BLaER1 (cell line): ENCODE measurements around the gene CFAP74.
"Not testable (repeated sequence)": the region's sequence is repeated elsewhere in the genome, so short reads cannot be mapped to it uniquely, and the experiment has no call there.

ENCODE experiments used
- H3K27ac ChIP-seq: shearing (Covaris generic); formaldehyde crosslinking; 2 replicates; pipeline ENCODE4 v1.8.1; 2022
- H3K27me3 ChIP-seq: shearing (Covaris generic); formaldehyde crosslinking; 2 replicates; pipeline ENCODE4 v1.8.1; 2022
- H3K36me3 ChIP-seq: shearing (Covaris generic); formaldehyde crosslinking; 2 replicates; pipeline ENCODE4 v1.8.1; 2022
- H3K4me1 ChIP-seq: shearing (Covaris generic); formaldehyde crosslinking; 2 replicates; pipeline ENCODE4 v1.8.1; 2022
- H3K4me2 ChIP-seq: shearing (Covaris generic); formaldehyde crosslinking; 2 replicates; pipeline ENCODE4 v1.8.1; 2022
- H3K4me3 ChIP-seq: shearing (Covaris generic); formaldehyde crosslinking; 2 replicates; pipeline ENCODE4 v1.8.1; 2022
- H3K9ac ChIP-seq: shearing (Covaris generic); formaldehyde crosslinking; 2 replicates; pipeline ENCODE4 v1.8.1; 2022
- H3K9me3 ChIP-seq: shearing (Covaris generic); formaldehyde crosslinking; 2 replicates; pipeline ENCODE4 v1.8.1; 2022
- H4K20me1 ChIP-seq: shearing (Covaris generic); formaldehyde crosslinking; 2 replicates; pipeline ENCODE4 v1.8.1; 2022
- Cebpa-rat ChIP-seq: shearing (Covaris generic); IDR thresholded peaks from 2 replicates; pipeline ENCODE4 v1.8.1; 2022

The CFAP74 gene

DNA sequence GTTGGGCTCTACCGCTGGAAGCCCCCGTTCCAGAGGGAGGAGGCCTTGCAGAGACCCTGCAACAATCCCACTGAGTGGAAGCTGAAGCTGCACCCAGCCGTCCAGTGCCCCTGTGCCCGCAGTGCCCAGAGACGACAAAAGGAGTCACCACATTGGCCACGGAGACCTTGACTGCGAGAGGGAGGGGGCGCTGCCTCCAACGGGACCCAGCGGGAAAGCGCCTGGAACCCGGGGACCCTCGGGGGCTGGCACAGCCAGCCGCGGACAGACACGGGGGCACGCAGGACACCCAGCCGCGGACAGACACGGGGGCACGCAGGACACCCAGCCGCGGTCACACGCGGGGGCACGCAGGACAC, 22.5 kb downstream of the CFAP74 start:
- no peak overlapping the region for H3K4me2 ChIP-seq
- no peaks in the 10 kb centered on the region for H3K36me3 ChIP-seq
- no peak for TF ChIP-seq Cebpa-rat
- H4K20me1 ChIP-seq: no peaks in the 10 kb centered on the region
- H3K9me3 ChIP-seq: peaks cover 22% of the 10 kb centered on the region
- no peaks in the 10 kb centered on the region for H3K27me3 ChIP-seq
- no peak overlapping the region for H3K27ac ChIP-seq
- H3K4me1 ChIP-seq: peaks cover 15% of the 10 kb centered on the region
- no peak overlapping the region for H3K4me3 ChIP-seq
- no peak overlapping the region for H3K9ac ChIP-seq

DNA sequence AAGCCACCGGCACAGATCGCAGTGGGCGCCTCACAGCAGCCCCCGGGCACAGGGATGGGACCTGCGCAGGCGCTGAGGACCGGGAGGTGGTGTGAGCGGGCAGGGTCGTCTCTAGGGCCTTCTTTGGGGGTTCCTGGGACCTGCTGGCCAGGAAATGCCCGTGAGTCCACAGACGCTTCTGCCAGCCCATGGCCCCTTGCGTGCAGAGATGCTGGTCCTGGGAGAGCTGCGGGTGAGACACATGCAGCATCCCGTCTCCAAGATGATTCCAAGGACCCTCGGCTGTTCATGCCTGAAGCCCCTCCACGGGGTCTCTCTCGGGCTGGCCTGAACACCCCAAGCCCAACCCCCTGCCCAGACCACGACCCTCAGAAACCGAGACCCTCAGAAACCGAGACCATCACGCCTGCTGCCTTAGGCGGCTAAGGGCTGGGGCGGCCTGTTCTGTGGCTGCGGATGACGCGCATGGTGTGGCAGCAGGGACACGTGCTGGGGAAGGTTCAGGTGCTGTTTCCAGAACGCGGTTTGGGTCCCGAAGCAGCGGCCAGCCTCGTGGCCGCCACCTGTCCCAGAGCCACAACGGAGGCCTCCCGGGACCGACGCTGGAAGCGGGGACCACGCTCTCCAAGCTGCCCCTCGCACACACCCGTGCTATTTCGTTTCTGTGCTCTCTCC, 23.0 kb downstream of the CFAP74 start:
- Histone ChIP-seq H3K4me3 (no peak overlapping the region), H3K36me3 (no peaks in the 10 kb centered on the region), H3K9me3 (peaks cover 22% of the 10 kb centered on the region), H3K9ac (no peak overlapping the region), H3K27me3 (no peaks in the 10 kb centered on the region), H3K4me1 (peaks cover 20% of the 10 kb centered on the region), H4K20me1 (no peaks in the 10 kb centered on the region), H3K27ac (no peak overlapping the region), H3K4me2 (no peak overlapping the region)
- TF ChIP-seq Cebpa-rat: no peak

DNA sequence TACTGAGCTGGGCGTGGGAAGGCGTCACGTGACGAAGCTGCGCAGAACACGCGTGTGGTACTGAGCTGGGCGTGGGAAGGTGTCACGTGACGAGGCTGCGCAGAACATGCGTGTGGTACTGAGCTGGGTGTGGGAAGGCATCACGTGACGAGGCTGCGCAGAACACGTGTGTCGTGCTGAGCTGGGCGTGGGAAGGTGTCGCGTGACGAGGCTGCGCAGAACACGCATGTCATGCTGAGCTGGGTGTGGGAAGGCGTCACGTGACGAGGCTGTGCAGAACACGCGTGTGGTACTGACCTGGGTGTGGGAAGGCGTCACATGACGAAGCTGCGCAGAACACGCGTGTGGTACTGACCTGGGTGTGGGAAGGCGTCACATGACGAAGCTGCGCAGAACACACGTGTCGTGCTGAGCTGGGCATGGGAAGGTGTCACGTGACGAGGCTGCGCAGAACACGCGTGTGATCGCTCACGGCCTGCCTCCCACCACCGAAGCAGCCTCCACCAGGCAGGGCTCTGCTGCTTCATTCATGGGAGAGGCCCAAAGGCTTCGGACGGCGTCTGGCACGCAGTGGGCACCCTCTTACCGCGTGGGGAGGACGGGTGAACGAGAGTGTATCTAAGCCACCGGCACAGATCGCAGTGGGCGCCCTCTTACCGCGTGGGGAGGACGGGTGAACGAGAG, 24.0 kb downstream of the CFAP74 start:
- Histone ChIP-seq H3K4me1 (peaks cover 29% of the 10 kb centered on the region), H3K27me3 (no peaks in the 10 kb centered on the region), H3K9me3 (peaks cover 22% of the 10 kb centered on the region), H3K27ac (no peak overlapping the region), H3K9ac (no peak overlapping the region), H3K4me3 (no peak overlapping the region), H3K4me2 (no peak overlapping the region), H3K36me3 (no peaks in the 10 kb centered on the region), H4K20me1 (no peaks in the 10 kb centered on the region)
- TF ChIP-seq Cebpa-rat: no peak

DNA sequence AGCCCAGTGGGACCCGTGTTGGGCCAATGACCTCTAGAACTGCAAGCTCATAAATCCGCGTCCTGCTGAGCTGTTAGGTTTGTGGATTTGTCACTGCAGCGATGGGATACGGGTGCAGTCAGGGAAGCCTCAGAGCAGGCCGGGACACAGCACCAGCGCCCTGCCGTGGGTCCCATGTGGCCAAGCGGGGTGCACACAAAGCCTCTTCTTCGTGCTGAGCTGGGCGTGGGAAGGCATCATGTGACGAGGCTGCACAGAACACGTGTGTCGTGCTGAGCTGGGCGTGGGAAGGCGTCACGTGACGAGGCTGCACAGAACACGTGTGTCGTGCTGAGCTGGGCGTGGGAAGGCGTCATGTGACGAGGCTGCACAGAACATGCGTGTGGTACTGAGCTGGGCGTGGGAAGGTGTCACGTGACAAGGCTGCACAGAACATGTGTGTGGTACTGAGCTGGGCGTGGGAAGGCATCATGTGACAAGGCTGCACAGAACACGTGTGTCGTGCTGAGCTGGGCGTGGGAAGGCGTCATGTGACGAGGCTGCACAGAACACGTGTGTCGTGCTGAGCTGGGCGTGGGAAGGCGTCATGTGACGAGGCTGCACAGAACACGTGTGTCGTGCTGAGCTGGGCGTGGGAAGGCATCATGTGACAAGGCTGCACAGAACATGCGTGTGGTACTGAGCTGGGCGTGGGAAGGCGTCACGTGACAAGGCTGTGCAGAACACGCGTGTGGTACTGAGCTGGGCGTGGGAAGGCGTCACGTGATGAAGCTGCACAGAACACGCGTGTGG, 24.7 kb downstream of the CFAP74 start:
- not testable (repeated sequence) for H3K4me3 ChIP-seq, H3K9ac ChIP-seq, H4K20me1 ChIP-seq, H3K4me2 ChIP-seq, H3K36me3 ChIP-seq, H3K27me3 ChIP-seq, H3K27ac ChIP-seq
- Histone ChIP-seq H3K4me1 (peaks cover 35% of the 10 kb centered on the region), H3K9me3 (peaks cover 22% of the 10 kb centered on the region)

DNA sequence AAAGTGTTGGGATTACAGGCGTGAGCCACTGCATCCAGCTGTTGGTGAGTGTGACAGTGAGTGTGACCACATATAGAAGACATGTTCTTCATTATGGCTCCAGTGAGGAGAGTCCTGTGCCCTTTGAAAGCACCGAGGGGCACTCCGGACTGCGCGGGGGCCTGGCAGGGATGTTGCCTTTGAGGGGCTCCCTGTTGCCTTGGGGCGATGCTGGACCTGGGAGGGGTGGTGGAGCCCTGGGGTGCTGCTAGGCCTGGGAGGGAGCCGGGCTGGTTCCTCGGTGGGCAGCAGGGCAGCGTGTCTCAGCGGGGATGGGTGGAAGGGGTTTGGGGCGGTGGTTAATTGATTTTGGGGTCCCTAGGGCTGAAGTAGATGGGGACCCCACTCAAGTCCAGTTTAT, 25.5 kb downstream of the CFAP74 start:
- TF ChIP-seq Cebpa-rat: no peak
- Histone ChIP-seq H3K27ac (no peak overlapping the region), H3K4me1 (peaks cover 43% of the 10 kb centered on the region), H3K27me3 (no peaks in the 10 kb centered on the region), H3K4me2 (no peak overlapping the region), H3K9ac (no peak overlapping the region), H3K36me3 (no peaks in the 10 kb centered on the region), H3K9me3 (peaks cover 22% of the 10 kb centered on the region), H3K4me3 (no peak overlapping the region), H4K20me1 (no peaks in the 10 kb centered on the region)

DNA sequence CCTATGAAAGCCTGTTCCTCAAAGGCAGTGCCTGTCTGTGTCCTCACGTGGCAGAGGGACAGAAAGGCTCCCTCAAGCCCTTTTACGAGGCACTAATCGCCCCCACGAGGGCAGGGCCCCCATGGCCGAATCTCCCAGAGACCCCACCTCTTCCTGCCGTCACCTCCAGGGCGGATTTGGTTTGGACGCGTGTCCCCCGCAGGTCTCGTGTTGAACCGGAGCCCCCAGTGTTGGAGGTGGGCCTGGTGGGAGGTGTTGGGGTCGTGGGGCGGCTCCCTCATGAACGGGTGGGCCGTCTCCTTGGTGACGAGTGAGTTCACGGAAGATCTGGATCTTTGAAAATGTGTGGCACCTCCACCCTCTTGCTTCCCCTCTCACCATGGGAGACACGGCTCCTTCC, 27.6 kb downstream of the CFAP74 start:
- Histone ChIP-seq H3K4me2 (no peak overlapping the region), H3K36me3 (no peaks in the 10 kb centered on the region), H3K27me3 (no peaks in the 10 kb centered on the region), H3K4me1 (peaks cover 60% of the 10 kb centered on the region), H3K9me3 (peaks cover 8% of the 10 kb centered on the region), H4K20me1 (no peaks in the 10 kb centered on the region), H3K4me3 (no peak overlapping the region), H3K9ac (no peak overlapping the region), H3K27ac (no peak overlapping the region)
- no peak for TF ChIP-seq Cebpa-rat

DNA sequence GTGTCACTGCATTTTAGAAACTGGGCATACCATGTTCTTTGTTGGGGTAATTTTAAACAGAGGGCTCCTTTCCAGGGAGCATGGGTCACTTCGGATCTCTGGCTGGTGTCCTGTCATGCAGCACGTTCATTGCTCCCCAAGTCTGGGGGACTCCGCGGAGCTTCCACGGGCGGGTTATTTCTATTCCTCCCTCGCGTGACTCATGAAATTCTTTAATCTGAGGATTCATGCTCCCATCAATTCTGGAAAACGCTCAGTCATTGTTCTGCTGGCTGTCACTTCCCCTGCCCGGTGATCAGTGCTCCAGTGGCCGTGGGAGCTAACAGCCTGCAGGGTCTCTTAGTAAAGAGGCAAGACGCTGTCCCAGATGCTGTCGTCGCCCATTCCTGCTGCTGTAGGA, 28.1 kb downstream of the CFAP74 start:
- Histone ChIP-seq H3K4me3 (no peak overlapping the region), H3K9ac (no peak overlapping the region), H3K4me1 (peaks cover 60% of the 10 kb centered on the region), H3K9me3 (peaks cover 3% of the 10 kb centered on the region), H3K36me3 (no peaks in the 10 kb centered on the region), H3K27me3 (no peaks in the 10 kb centered on the region), H3K4me2 (no peak overlapping the region), H3K27ac (no peak overlapping the region), H4K20me1 (no peaks in the 10 kb centered on the region)
- TF ChIP-seq Cebpa-rat: no peak

DNA sequence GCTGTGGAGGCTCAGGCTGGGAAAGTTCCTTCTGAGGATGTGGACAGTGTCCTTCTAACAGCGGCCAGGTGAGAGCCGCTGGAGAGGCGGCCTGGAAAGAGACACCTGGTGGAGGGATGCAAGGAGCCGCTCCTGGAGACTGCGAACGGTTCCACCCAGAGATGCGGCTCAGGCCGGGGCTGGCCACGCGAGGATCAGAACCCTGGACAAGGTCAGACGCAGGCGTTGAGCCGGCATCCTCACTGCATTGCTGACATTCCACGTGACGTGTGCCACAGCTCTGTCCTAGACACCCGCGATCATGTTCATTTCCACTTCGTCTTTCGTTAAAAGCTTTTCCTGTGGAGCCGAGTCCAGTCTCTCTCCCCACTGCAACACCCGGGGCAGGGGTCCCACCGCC, 28.8 kb downstream of the CFAP74 start:
- H3K9ac ChIP-seq: no peak overlapping the region
- no peak overlapping the region for H3K27ac ChIP-seq
- H3K27me3 ChIP-seq: no peaks in the 10 kb centered on the region
- no peak for TF ChIP-seq Cebpa-rat
- H3K4me1 ChIP-seq: peaks cover 60% of the 10 kb centered on the region
- 0 out of 2 replicates have a peak overlapping the region, but pooled peaks have one; percentile 87 for H3K4me2 ChIP-seq
- no peak overlapping the region for H3K4me3 ChIP-seq
- H3K9me3 ChIP-seq: no peaks in the 10 kb centered on the region
- H3K36me3 ChIP-seq: no peaks in the 10 kb centered on the region
- H4K20me1 ChIP-seq: no peaks in the 10 kb centered on the region

DNA sequence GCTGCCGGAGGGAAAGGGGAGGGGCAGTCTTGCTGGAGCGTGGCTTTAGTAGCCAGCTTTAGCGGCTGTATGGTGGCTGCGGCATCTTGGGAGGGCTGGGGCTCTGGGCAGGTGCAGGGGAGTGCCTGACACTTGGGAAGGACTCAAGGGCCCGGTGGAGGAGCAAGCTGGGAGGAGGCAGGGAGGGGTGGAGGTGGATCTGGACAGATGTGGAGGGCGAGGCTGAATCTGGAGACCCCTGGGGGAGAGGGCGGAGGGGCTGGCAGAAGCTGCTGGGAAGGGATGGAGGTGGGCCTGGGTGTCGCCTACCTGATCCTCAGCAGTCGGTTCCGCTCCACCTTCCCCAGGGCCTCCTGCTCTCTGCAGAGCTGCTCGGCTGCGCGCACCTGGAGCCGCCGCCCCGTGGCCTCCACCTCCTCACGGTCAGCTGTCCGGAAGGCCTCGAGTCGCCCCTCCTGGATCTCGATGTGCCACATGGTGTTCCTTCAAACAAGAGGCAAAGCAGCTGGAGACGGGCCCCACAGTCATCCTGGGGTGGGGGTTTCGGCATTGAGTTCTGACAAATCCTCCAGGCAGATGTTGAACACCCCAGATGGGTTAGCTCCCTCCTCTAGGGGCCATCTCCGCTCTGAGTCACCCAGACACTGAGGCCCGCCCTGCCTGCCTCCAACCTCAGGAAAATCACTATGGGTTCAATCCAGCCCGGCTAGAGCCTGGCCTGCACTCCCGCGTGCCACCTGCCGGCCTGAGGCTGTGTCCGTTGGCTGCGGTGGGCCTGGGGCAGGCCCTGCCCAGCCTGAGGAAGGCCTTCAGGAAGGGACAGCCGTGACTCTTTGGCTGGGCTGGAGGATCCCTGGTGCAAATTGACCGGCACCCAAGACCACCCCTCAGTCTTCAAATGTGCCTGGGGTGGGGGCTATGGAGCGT, 29.6 kb downstream of the CFAP74 start:
- H3K27ac ChIP-seq: peak overlapping the region; percentile 57; the same call in 1 of the 2 replicates
- no peak overlapping the region; the same call in 1 of the 2 replicates for H3K4me3 ChIP-seq
- H3K36me3 ChIP-seq: no peaks in the 10 kb centered on the region
- H4K20me1 ChIP-seq: no peaks in the 10 kb centered on the region
- peaks cover 60% of the 10 kb centered on the region for H3K4me1 ChIP-seq
- no peak overlapping the region; the same call in 1 of the 2 replicates for H3K9ac ChIP-seq
- H3K27me3 ChIP-seq: no peaks in the 10 kb centered on the region
- no peak for TF ChIP-seq Cebpa-rat
- H3K4me2 ChIP-seq: peak overlapping the region; percentile 87
- no peaks in the 10 kb centered on the region for H3K9me3 ChIP-seq
